Thoracic aorta (tissue), 2 donors: ENCODE measurements around the gene PPM1H. TPM values are rescaled to one million over a fixed set of nuclear protein-coding genes. Genes with fewer than 3 reads are reported as not detected.

Experiments
- ATAC-seq: fragments of 150-250 bp; one replicate; pipeline ENCODE4 v1.8.0; 2017; ENCODE audit warnings: low read depth; ENCODE audit not compliant: insufficient number of reproducible peaks, low FRiP score
- DNase-seq: peaks from one replicate; pipeline ENCODE4 v3.0.0-alpha.2; 2020; ENCODE audit warnings: low spot score
- H3K27ac ChIP-seq, 2 donors: fragments of 200-600 bp; sonication (generic); 1 replicate in 1 of 2; 2 replicates in 1 of 2; pipeline ENCODE4 v1.5.1; 2016; ENCODE audit warnings: mild to moderate bottlenecking in 2 of 2, moderate library complexity in 2 of 2
- H3K27me3 ChIP-seq: fragments of 200-600 bp; sonication (generic); replicated peaks from 2 replicates; pipeline ENCODE4 v1.6.0; 2016; ENCODE audit warnings: mild to moderate bottlenecking; ENCODE audit not compliant: insufficient read depth
- H3K36me3 ChIP-seq: fragments of 200-600 bp; sonication (generic); one replicate; pipeline ENCODE4 v1.5.1; 2016
- H3K4me1 ChIP-seq, 2 donors: fragments of 200-600 bp; sonication (generic); 1 replicate in 1 of 2; 2 replicates in 1 of 2; pipeline versions ENCODE4 v1.5.1 to v1.6.0; 2016; ENCODE audit warnings: low read depth in 2 of 2, mild to moderate bottlenecking in 1 of 2; ENCODE audit not compliant: control insufficient read depth in 1 of 2
- H3K4me3 ChIP-seq: fragments of 200-600 bp; sonication (generic); 2 replicates; pipeline ENCODE4 v1.5.1; 2016; ENCODE audit warnings: mild to moderate bottlenecking
- H3K9me3 ChIP-seq: fragments of 200-600 bp; sonication (generic); 2 replicates; pipeline ENCODE4 v1.5.1; 2016
- total RNA-seq, 2 donors: library from RNA; depleted of rRNA; stranded (reverse); fragments of >200 nt; gene quantifications; one replicate each; pipeline versions ENCODE4 v1.1.0 to v1.2.3, GENCODE V29; 2016
- TF ChIP-seq, protein P1 (sequence below): fragments of 200-600 bp; sonication (generic); IDR thresholded peaks from one replicate; pipeline ENCODE4 v1.5.1; 2019; ENCODE audit warnings: antibody characterized with exemption

Gene PPM1H
- total RNA-seq, 2 donors from 2014 or later, result 9.1 to 10.3 TPM

DNA sequence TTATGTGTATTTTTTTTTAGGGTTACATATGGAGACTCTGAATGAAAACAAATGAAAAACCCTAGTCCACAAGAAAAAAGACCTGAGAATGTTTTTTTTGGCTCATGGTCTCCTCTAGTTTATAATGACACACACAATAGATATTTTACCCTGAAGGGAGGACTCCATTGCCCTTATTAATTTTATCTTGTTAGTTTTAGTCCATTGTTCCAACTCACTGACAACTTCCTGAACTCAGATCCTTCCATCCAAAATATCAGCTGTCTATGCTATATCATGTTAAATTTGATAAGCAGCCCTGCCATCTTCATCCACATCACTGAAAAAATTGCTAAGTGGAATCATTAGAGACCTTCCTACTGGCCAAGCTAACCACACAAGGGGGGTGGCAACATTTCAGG, 236.2 kb downstream of the PPM1H start:
- Histone ChIP-seq H3K27me3 (no peaks in the 10 kb centered on the region), H3K4me3 (no peak overlapping the region), H3K36me3 (no peaks in the 10 kb centered on the region), H3K27ac (no peak overlapping the region), H3K4me1 (peaks cover 12 to 31% of the 10 kb centered on the region in 2 donors), H3K9me3 (no peaks in the 10 kb centered on the region)
- ATAC-seq, result no peak
- DNase-seq, result no peak
- TF ChIP-seq, protein P1, sequence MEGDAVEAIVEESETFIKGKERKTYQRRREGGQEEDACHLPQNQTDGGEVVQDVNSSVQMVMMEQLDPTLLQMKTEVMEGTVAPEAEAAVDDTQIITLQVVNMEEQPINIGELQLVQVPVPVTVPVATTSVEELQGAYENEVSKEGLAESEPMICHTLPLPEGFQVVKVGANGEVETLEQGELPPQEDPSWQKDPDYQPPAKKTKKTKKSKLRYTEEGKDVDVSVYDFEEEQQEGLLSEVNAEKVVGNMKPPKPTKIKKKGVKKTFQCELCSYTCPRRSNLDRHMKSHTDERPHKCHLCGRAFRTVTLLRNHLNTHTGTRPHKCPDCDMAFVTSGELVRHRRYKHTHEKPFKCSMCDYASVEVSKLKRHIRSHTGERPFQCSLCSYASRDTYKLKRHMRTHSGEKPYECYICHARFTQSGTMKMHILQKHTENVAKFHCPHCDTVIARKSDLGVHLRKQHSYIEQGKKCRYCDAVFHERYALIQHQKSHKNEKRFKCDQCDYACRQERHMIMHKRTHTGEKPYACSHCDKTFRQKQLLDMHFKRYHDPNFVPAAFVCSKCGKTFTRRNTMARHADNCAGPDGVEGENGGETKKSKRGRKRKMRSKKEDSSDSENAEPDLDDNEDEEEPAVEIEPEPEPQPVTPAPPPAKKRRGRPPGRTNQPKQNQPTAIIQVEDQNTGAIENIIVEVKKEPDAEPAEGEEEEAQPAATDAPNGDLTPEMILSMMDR, result no peak

DNA sequence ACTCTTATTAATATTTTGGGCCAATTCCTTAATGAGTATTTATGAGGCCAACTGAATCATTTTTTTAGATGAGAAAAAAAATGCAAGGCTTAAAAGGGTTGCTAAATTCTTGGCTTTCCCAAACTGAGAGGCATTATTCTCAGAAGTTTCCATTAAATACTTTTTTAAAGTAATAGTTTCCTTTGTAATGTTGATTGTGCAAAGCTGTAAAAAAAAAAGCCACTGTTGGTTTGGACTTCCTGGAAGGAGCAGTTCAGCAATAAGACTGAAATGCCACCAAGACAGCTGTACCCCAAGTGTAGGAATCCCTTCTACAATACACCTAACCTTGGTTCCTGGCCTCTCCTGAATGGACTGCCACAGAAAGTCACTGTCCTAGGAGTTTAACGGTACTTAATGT, 237.1 kb downstream of the PPM1H start:
- no peaks in the 10 kb centered on the region for H3K27me3 ChIP-seq
- H3K4me3 ChIP-seq, result no peak overlapping the region
- no peak overlapping the region for H3K27ac ChIP-seq
- no peaks in the 10 kb centered on the region for H3K9me3 ChIP-seq
- H3K4me1 ChIP-seq, result peaks cover 5 to 31% of the 10 kb centered on the region in 2 donors
- TF ChIP-seq, protein P1, result no peak
- H3K36me3 ChIP-seq, result no peaks in the 10 kb centered on the region
- ATAC-seq (no peak), DNase-seq (no peak)

DNA sequence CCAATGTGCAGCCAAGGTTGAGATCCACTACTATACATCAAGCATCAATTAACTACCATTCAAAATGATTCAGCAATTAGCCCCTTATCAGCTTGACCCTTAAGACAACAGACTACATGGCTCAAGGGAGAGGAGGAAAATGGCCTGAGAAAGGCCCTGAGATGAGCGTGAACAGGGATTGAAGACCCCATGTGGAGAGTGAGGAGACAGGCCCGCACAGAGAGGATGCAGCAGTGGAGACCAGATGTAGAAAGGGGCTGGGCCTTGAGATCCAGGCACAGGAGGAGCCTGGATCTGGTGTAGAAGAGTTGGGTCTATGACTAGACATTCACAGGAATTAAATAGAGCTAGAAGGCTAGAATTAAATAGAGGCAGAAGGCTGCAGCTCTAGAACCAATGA, 239.3 kb downstream of the PPM1H start:
- Histone ChIP-seq H3K4me3 (no peak overlapping the region), H3K27ac (no peak overlapping the region), H3K36me3 (no peaks in the 10 kb centered on the region), H3K4me1 (peaks cover 0 to 28% of the 10 kb centered on the region in 2 donors), H3K9me3 (no peaks in the 10 kb centered on the region), H3K27me3 (no peaks in the 10 kb centered on the region)
- TF ChIP-seq, protein P1, result no peak
- ATAC-seq (no peak), DNase-seq (no peak)

DNA sequence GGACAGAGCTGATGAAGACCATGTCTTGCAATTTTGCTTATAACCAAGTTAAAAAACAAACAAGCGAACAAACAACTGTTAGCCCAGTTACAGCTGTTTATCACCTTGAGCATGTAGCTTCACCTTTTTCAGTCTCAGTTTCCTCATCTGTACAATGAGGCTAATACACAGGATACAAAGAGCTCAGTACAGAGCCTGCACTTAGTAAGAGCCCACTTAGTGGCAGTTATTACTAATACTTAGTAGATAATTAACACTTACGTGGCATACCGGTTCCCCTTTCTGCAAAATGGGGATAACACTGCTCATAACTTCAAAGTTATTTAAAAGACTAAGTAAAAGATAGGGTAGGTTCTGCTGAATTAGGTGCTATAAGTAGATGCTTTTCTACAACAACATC, 240.3 kb downstream of the PPM1H start:
- TF ChIP-seq, protein P1, result no peak
- Histone ChIP-seq H3K27ac (no peak overlapping the region), H3K27me3 (no peaks in the 10 kb centered on the region), H3K4me3 (no peak overlapping the region), H3K4me1 (peaks cover 0 to 33% of the 10 kb centered on the region in 2 donors), H3K36me3 (no peaks in the 10 kb centered on the region), H3K9me3 (no peaks in the 10 kb centered on the region)
- ATAC-seq (no peak), DNase-seq (no peak)

DNA sequence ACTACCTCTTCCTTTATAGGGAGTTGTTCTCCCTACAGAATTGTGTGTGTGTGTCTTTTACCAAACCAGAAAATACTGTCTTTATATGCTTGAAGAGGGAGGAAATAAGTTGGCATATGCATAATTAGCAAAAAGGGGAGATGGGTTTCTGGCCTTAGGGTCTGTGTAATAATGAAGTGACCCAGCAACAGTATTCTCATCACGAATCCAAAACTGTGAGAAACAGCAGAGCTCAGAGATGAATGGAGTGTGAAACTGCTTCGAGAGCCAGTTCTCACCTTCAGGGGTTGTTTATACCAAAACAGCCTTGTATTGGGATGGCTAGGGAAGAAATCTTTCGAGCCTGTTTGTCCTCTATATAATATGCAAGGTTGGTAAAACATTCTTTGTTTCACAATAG, 240.8 kb downstream of the PPM1H start:
- H3K9me3 ChIP-seq, result no peaks in the 10 kb centered on the region
- H3K4me3 ChIP-seq, result no peak overlapping the region
- TF ChIP-seq, protein P1, result no peak
- H3K4me1 ChIP-seq, result peaks cover 0 to 38% of the 10 kb centered on the region in 2 donors
- DNase-seq (no peak), ATAC-seq (no peak)
- H3K27me3 ChIP-seq, result no peaks in the 10 kb centered on the region
- H3K27ac ChIP-seq, result peak overlapping the region; percentile 61 to 66
- no peaks in the 10 kb centered on the region for H3K36me3 ChIP-seq
